Natural killer cell (primary cell): ENCODE data around the gene SEMA6B. TPM values are rescaled to one million over a fixed set of nuclear protein-coding genes. Genes with fewer than 3 reads are reported as not detected.

Source experiments
- ATAC-seq, 3 donors: fragments of 150-1000 bp in 2 of 3; fragments of 200-7000 bp in 1 of 3; cut with Tn5 transposase; 1 replicate in 1 of 3; 2 replicates in 2 of 3; pipeline ENCODE4 v1.10.0; 2021; ENCODE audit warnings: mild to moderate bottlenecking in 2 of 3, moderate library complexity in 2 of 3
- DNase-seq, 2 donors: peaks; one replicate each; pipeline versions ENCODE4 v3.0.0 to v3.0.0-alpha.2; 2013 to 2021; ENCODE audit warnings: mixed read lengths in 1 of 2
- H3K27ac ChIP-seq: one replicate; pipeline ENCODE4 v1.5.1; 2013; ENCODE audit warnings: mild to moderate bottlenecking, low read length
- H3K27me3 ChIP-seq: one replicate; pipeline ENCODE4 v1.6.1; 2013; ENCODE audit warnings: low read length; ENCODE audit not compliant: control insufficient read depth, insufficient read depth
- H3K36me3 ChIP-seq: one replicate; pipeline ENCODE4 v1.6.1; 2013; ENCODE audit warnings: low read length; ENCODE audit not compliant: control insufficient read depth, insufficient read depth
- H3K4me1 ChIP-seq: one replicate; pipeline ENCODE4 v1.6.1; 2013; ENCODE audit warnings: low read length; ENCODE audit not compliant: control insufficient read depth, insufficient read depth
- H3K4me3 ChIP-seq: one replicate; pipeline ENCODE4 v1.5.1; 2013; ENCODE audit warnings: low read length
- H3K9me3 ChIP-seq: one replicate; pipeline ENCODE4 v1.6.1; 2013; ENCODE audit warnings: low read length; ENCODE audit not compliant: control insufficient read depth, insufficient read depth
- H3K27ac Mint-ChIP-seq, 2 donors: one replicate each; pipeline ENCODE4 v1.8.0; 2022; ENCODE audit warnings: mild to moderate bottlenecking in 2 of 2, mixed read lengths in 2 of 2, moderate library complexity in 1 of 2
- H3K27me3 Mint-ChIP-seq, 2 donors: one replicate each; pipeline ENCODE4 v1.8.0; 2022; ENCODE audit warnings: low read depth in 2 of 2, mixed read lengths in 2 of 2
- H3K36me3 Mint-ChIP-seq: one replicate; pipeline ENCODE4 v1.8.0; 2022; ENCODE audit warnings: mixed read lengths
- H3K4me1 Mint-ChIP-seq, 2 donors: one replicate each; pipeline ENCODE4 v1.8.0; 2022; ENCODE audit warnings: mixed read lengths in 2 of 2
- H3K4me3 Mint-ChIP-seq: one replicate; pipeline ENCODE4 v1.8.0; 2022; ENCODE audit warnings: mild to moderate bottlenecking, moderate library complexity, mixed read lengths
- H3K9me3 Mint-ChIP-seq, 2 donors: one replicate each; pipeline ENCODE4 v1.8.0; 2022; ENCODE audit warnings: mixed read lengths in 2 of 2
- CTCF ChIP-seq: fragments of 200-600 bp; IDR thresholded peaks from one replicate; pipeline ENCODE4 v1.8.0; 2022; ENCODE audit warnings: antibody characterized with exemption
- WGBS: methylation state at CpG from one replicate; pipeline ENCODE4 v1.1.7; 2013; ENCODE audit warnings: missing lambda C conversion rate; ENCODE audit not compliant: insufficient coverage; 5-methylcytosine and 5-hydroxymethylcytosine counted together
- intact Hi-C: fragments of 100-400 bp; cut with micrococcal nuclease; formaldehyde crosslinking; loops from one replicate; pipeline ENCODE4 v1.14.2; 2022
- total RNA-seq, 4 donors: library from RNA; stranded (reverse); fragments of 120-200 nt in 1 of 4; gene quantifications; one replicate each; pipeline versions ENCODE4 v1.2.3 to v1.2.4, GENCODE V29; 2013 to 2022

The SEMA6B gene
- total RNA-seq, 3 donors from 2014 or later (not counting 1 experiment from before 2014, with no cell fraction given): 0.50 to 5.4 TPM; not detected in 1

DNA sequence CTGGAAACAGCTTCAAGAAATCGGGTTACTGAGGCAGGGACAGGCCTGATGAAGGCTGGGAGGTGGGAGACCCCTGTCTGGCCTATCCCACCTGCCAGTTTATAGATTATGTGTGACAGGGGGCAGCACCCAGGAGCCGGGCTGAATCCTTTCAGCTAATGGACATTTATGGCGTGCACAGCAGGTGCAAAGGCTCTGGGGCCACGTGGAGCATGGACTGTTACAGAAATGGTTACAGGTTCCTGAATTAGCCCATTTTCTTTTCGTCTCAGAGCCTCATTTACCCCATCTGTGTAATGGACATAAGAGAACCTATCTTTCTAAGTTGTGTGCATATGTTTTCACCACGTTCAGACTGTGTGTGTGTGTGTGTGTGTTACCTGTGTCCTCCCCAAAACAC, 45.4 kb upstream of the SEMA6B start:
- peaks cover 0 to 5% of the 10 kb centered on the region in 2 donors for H3K4me1 Mint-ChIP-seq
- no peaks in the 10 kb centered on the region for H3K36me3 Mint-ChIP-seq
- no peaks in the 10 kb centered on the region for H3K9me3 Mint-ChIP-seq
- H3K4me3 Mint-ChIP-seq: no peak overlapping the region
- H3K27ac Mint-ChIP-seq: no peak overlapping the region
- TF ChIP-seq CTCF: no peak
- no peak for DNase-seq
- Histone ChIP-seq H3K4me3 (no peak overlapping the region), H3K27ac (no peak overlapping the region), H3K27me3 (no peaks in the 10 kb centered on the region), H3K9me3 (no peaks in the 10 kb centered on the region), H3K36me3 (no peaks in the 10 kb centered on the region), H3K4me1 (peaks cover 4% of the 10 kb centered on the region)
- ATAC-seq: no peak
- intact Hi-C loops: no loop called here
- peaks cover 7% of the 10 kb centered on the region in 2 donors for H3K27me3 Mint-ChIP-seq
- 88% methylated on average over 5 of the region's 6 CpGs for WGBS

- no peak overlapping the region for H3K4me3 Mint-ChIP-seq
- DNase-seq: no peak
- H3K9me3 Mint-ChIP-seq: no peaks in the 10 kb centered on the region
- no peaks in the 10 kb centered on the region for H3K36me3 Mint-ChIP-seq
- no peak overlapping the region for H3K27ac Mint-ChIP-seq
- peaks cover 7 to 9% of the 10 kb centered on the region in 2 donors for H3K27me3 Mint-ChIP-seq
- no peak for ATAC-seq
- Histone ChIP-seq H3K4me3 (no peak overlapping the region), H3K4me1 (peaks cover 11% of the 10 kb centered on the region), H3K36me3 (no peaks in the 10 kb centered on the region), H3K9me3 (no peaks in the 10 kb centered on the region), H3K27me3 (peaks cover 7% of the 10 kb centered on the region), H3K27ac (no peak overlapping the region)
- whole genome bisulfite sequencing: 95% methylated on average over 1 of the region's 1 CpG
- intact Hi-C loops: no loop called here
- no peak for TF ChIP-seq CTCF
- H3K4me1 Mint-ChIP-seq: peaks cover 0 to 9% of the 10 kb centered on the region in 2 donors
Measured at GRCh38 chr19:4602915-4603314, 43.4 kb upstream of the SEMA6B start.

DNA sequence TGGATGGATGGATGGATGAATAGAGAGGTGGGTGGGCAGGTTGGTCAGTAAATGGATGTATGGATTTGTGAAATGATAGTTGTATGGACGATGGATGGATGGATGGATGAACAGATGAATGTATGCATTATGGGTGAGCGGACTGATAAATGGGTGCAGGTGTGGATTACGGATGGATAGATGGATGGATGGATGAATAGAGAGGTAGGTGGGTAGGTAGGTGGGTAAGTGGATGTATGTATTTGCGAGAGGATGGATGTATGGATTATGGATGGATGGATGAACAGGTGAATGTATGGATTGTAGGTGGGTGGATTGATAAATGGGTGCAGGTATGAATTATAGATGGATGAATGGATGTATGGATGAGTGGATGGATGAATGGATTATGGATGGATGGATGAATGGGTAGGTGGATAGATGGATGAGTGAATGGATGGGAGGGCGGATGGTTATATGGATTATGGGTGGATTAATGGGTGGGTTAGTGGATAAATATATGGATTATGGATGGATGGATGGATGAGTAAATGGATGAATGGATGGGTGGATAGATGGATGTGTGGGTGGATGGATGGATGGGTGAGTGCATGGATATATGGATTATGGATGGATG, 42.8 kb upstream of the SEMA6B start:
- intact Hi-C loops: no loop called here
- peaks cover 17% of the 10 kb centered on the region for H3K4me1 ChIP-seq
- H3K9me3 Mint-ChIP-seq: no peaks in the 10 kb centered on the region
- H3K4me1 Mint-ChIP-seq: peaks cover 3 to 14% of the 10 kb centered on the region in 2 donors
- 78% methylated on average over 5 of the region's 5 CpGs for WGBS
- no peaks in the 10 kb centered on the region for H3K9me3 ChIP-seq
- no peak for ATAC-seq
- H3K27ac ChIP-seq: no peak overlapping the region
- H3K36me3 Mint-ChIP-seq: no peaks in the 10 kb centered on the region
- TF ChIP-seq CTCF: no peak
- no peak overlapping the region for H3K4me3 ChIP-seq
- no peak for DNase-seq
- no peak overlapping the region for H3K27ac Mint-ChIP-seq
- H3K27me3 Mint-ChIP-seq: peaks cover 2 to 10% of the 10 kb centered on the region in 2 donors
- H3K4me3 Mint-ChIP-seq: no peak overlapping the region
- H3K27me3 ChIP-seq: peaks cover 11% of the 10 kb centered on the region
- no peaks in the 10 kb centered on the region for H3K36me3 ChIP-seq

GRCh38 chr19:4600893-4601292, 41.4 kb upstream of the SEMA6B start:
- ATAC-seq (no peak), DNase-seq (no peak)
- Histone ChIP-seq H3K27ac (no peak overlapping the region), H3K27me3 (peaks cover 17% of the 10 kb centered on the region), H3K4me1 (peaks cover 17% of the 10 kb centered on the region), H3K9me3 (no peaks in the 10 kb centered on the region), H3K4me3 (no peak overlapping the region), H3K36me3 (no peaks in the 10 kb centered on the region)
- peaks cover 4 to 13% of the 10 kb centered on the region in 2 donors for H3K4me1 Mint-ChIP-seq
- no peaks in the 10 kb centered on the region for H3K36me3 Mint-ChIP-seq
- H3K27ac Mint-ChIP-seq: no peak overlapping the region
- H3K4me3 Mint-ChIP-seq: no peak overlapping the region
- H3K27me3 Mint-ChIP-seq: peaks cover 0 to 10% of the 10 kb centered on the region in 2 donors
- H3K9me3 Mint-ChIP-seq: no peaks in the 10 kb centered on the region
- intact Hi-C loops: no loop called here
- WGBS: 76% methylated on average over 5 of the region's 5 CpGs
- no peak for TF ChIP-seq CTCF
